Neural cell (in vitro differentiated cells): Measurements from ENCODE around the gene DPAGT1. TPM values are rescaled to one million over a fixed set of nuclear protein-coding genes. Genes with fewer than 3 reads are reported as not detected.

ENCODE experiments used
- H2AFZ ChIP-seq: fragments of 200-600, 300-800 bp; sonication (generic), shearing (Covaris generic); 2 replicates; pipeline ENCODE4 v1.6.0; 2014; ENCODE audit warnings: low read depth, mild to moderate bottlenecking, antibody characterized with exemption, low read length, moderate library complexity
- H3F3A ChIP-seq: fragments of 200-600 bp; shearing (Covaris generic); 2 replicates; pipeline ENCODE4 v1.6.1; 2016; ENCODE audit warnings: mild to moderate bottlenecking, moderate library complexity, mixed read lengths, antibody characterized with exemption, low read length; ENCODE audit not compliant: insufficient read depth, poor library complexity, severe bottlenecking
- H3K27ac ChIP-seq: fragments of 200-600, 300-800 bp; sonication (generic), shearing (Covaris generic); 2 replicates; pipeline ENCODE4 v1.5.1; 2014; ENCODE audit warnings: mild to moderate bottlenecking, low read length, moderate library complexity
- H3K27me3 ChIP-seq: fragments of 300-800, 200-600 bp; sonication (generic), shearing (Covaris generic); 2 replicates; pipeline ENCODE4 v1.6.0; 2014; ENCODE audit warnings: mild to moderate bottlenecking, low read depth, low read length, moderate library complexity; ENCODE audit not compliant: insufficient read depth
- H3K36me3 ChIP-seq: fragments of 300-800, 200-600 bp; sonication (generic), shearing (Covaris generic); 2 replicates; pipeline ENCODE4 v1.5.1; 2014; ENCODE audit warnings: mild to moderate bottlenecking, antibody characterized with exemption, low read length, moderate library complexity; ENCODE audit not compliant: insufficient read depth
- H3K4me2 ChIP-seq: fragments of 300-800, 200-600 bp; sonication (generic), shearing (Covaris generic); 2 replicates; pipeline ENCODE4 v1.6.0; 2014; ENCODE audit warnings: mild to moderate bottlenecking, low read length
- H3K4me3 ChIP-seq: fragments of 300-800, 200-600 bp; sonication (generic), shearing (Covaris generic); 2 replicates; pipeline ENCODE4 v1.5.1; 2014; ENCODE audit warnings: mild to moderate bottlenecking, low read length, moderate library complexity
- H3K79me2 ChIP-seq: fragments of 200-600 bp; shearing (Covaris generic); replicated peaks from 2 replicates; pipeline ENCODE4 v1.6.0; 2014; ENCODE audit warnings: mild to moderate bottlenecking, low read length, moderate library complexity; ENCODE audit not compliant: insufficient read depth
- H3K9ac ChIP-seq: fragments of 300-800, 200-600 bp; sonication (generic), shearing (Covaris generic); 2 replicates; pipeline ENCODE4 v1.6.1; 2016; ENCODE audit warnings: mild to moderate bottlenecking, low read length, mixed read lengths
- H3K9me2 ChIP-seq: fragments of 200-600 bp; shearing (Covaris generic); 2 replicates; pipeline ENCODE4 v1.6.1; 2016; ENCODE audit warnings: mild to moderate bottlenecking, low read length, mixed read lengths; ENCODE audit not compliant: insufficient read depth
- H3K9me3 ChIP-seq: fragments of 200-600, 300-800 bp; sonication (generic), shearing (Covaris generic); 2 replicates; pipeline ENCODE4 v1.6.1; 2016; ENCODE audit warnings: mild to moderate bottlenecking, mixed run types, low read length, moderate library complexity, mixed read lengths
- H4K20me1 ChIP-seq: fragments of 200-600 bp; shearing (Covaris generic); 2 replicates; pipeline ENCODE4 v1.6.1; 2016; ENCODE audit warnings: mild to moderate bottlenecking, mixed run types; ENCODE audit not compliant: insufficient read depth
- CTCF ChIP-seq: fragments of 450-650 bp; IDR thresholded peaks from 2 replicates; pipeline ENCODE4 v1.5.1; 2014; ENCODE audit warnings: antibody characterized with exemption, mild to moderate bottlenecking, moderate library complexity; ENCODE audit not compliant: poor library complexity, severe bottlenecking
- EP300 ChIP-seq: fragments of 450-650 bp; conservative IDR thresholded peaks from 2 replicates; pipeline ENCODE4 v1.6.1; 2014; ENCODE audit warnings: antibody characterized with exemption, mild to moderate bottlenecking, moderate library complexity; ENCODE audit not compliant: poor library complexity, severe bottlenecking
- MXI1 ChIP-seq: fragments of 450-650 bp; conservative IDR thresholded peaks from 2 replicates; pipeline ENCODE4 v1.6.1; 2014; ENCODE audit warnings: antibody characterized with exemption, mild to moderate bottlenecking; ENCODE audit not compliant: poor library complexity, severe bottlenecking
- POLR2AphosphoS5 ChIP-seq: IDR thresholded peaks from 2 replicates; pipeline ENCODE4 v1.6.1; 2012
- RAD21 ChIP-seq: fragments of 450-650 bp; conservative IDR thresholded peaks from 2 replicates; pipeline ENCODE4 v1.6.1; 2014; ENCODE audit warnings: antibody characterized with exemption, mild to moderate bottlenecking, moderate library complexity
- REST ChIP-seq: IDR thresholded peaks from 2 replicates; pipeline ENCODE4 v1.6.1; 2012; ENCODE audit warnings: borderline replicate concordance
- SMC3 ChIP-seq: fragments of 450-650 bp; conservative IDR thresholded peaks from 2 replicates; pipeline ENCODE4 v1.6.1; 2014; ENCODE audit warnings: antibody characterized with exemption, mild to moderate bottlenecking, moderate library complexity; ENCODE audit not compliant: poor library complexity
- TAF1 ChIP-seq: IDR thresholded peaks from 2 replicates; pipeline ENCODE4 v1.6.1; 2012; ENCODE audit warnings: low read depth
- polyA plus RNA-seq: library from polyadenylated mRNA; depleted of rRNA; stranded (reverse); fragments of >200 nt; gene quantifications from 2 replicates; pipeline ENCODE4 v1.2.3, GENCODE V29; 2014

The DPAGT1 gene
- polyA plus RNA-seq, 1 donor from 2014 or later: 9.8 TPM

DNA sequence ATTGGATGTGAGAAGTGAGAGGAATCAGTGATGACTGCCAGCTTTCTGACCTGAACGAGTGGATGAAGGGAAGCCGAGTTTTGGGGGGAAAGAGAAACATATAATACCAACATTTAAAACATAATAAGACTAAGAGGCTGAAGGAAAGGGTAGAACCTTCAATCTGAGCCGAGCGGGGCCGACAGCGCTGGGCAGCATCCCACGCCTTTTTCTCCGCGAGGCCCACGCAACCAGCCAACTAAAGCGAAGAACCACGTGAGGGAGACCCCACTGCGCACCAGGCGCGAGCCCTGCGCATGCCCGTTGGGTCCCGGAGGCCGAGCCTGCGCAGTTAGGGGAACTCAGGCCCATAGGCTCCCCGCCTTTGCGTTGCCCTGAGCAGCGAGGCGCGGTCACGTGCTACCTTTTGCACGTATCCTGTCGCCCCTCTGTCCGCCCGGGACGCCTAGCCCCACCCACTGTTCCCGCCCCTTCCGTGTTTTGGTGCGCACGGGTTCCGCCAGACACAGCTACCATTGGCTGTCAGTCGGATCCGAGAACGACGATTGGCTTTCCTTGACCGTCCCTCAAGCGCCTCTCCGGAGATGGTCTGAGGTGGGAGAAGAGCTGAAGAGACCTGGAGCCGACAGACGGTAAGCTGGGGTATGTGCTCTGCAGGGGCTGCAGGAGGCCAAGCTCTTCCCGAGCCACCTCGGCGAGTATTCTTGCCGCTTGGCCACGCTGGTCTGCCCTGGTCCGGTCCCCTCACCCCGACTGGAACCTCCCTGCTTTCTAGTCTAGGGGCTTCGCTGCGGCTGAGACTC lies 19.6 kb upstream of the DPAGT1 start, which contains the start of gene HINFP:
Gene HINFP (plus strand): TSS at position 573 of the 803 bp plus-strand sequence. CDS start 5,365 bp downstream, outside the sequence.
- TF ChIP-seq SMC3 (peak; percentile 11), CTCF (peak; percentile 35), POLR2AphosphoS5 (peak; percentile 89), RAD21 (peak; percentile 48), EP300 (no peak), REST (no peak), TAF1 (peak; percentile 52), MXI1 (peak; percentile 91)
- Histone ChIP-seq H3K27ac (peak within 1 kb of the TSS; percentile 80), H3K79me2 (peaks cover 17% of the 10 kb centered on the region), H3K9me2 (no peaks in the 10 kb centered on the region), H2AFZ (peak within 1 kb of the TSS; percentile 88), H4K20me1 (no peaks in the 10 kb centered on the region), H3F3A (no peaks in the 10 kb centered on the region), H3K27me3 (no peaks in the 10 kb centered on the region), H3K9ac (peak within 1 kb of the TSS; percentile 85), H3K4me2 (peak within 1 kb of the TSS; percentile 71), H3K4me3 (peak within 1 kb of the TSS; percentile 91), H3K36me3 (no peaks in the 10 kb centered on the region), H3K9me3 (no peaks in the 10 kb centered on the region)

DNA sequence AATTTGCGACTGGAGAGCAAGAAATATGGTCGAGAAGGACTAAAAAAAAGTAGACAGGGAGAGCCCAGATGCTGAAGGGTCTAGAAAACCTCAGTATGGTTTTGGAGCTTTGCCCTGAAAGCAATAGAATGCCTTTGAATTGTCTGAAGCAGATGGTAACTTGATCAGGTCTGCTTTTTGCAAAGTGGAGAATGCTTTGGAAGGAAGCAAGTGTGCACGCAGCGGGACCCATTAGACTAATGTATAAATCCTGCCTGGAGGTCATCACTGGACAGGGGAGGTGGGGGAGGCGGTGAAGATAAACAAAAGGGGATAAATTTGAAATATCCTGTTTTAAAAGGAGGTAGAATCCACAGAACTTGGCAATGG lies 19.0 kb upstream of the DPAGT1 start:
- peak overlapping the region; percentile 47 for H3K9ac ChIP-seq
- H3K27ac ChIP-seq: peak overlapping the region; percentile 50
- peak overlapping the region; percentile 91 for H3K4me3 ChIP-seq
- no peaks in the 10 kb centered on the region for H3K9me3 ChIP-seq
- no peaks in the 10 kb centered on the region for H3K9me2 ChIP-seq
- TF ChIP-seq TAF1: peak; percentile 9
- TF ChIP-seq RAD21: no peak
- no peaks in the 10 kb centered on the region for H3F3A ChIP-seq
- H3K27me3 ChIP-seq: no peaks in the 10 kb centered on the region
- peaks cover 17% of the 10 kb centered on the region for H3K79me2 ChIP-seq
- H2AFZ ChIP-seq: peak overlapping the region; percentile 43
- peak overlapping the region; percentile 71 for H3K4me2 ChIP-seq
- H3K36me3 ChIP-seq: no peaks in the 10 kb centered on the region
- no peaks in the 10 kb centered on the region for H4K20me1 ChIP-seq
